Ascending aorta (tissue), 2 donors: ENCODE data around the gene IDS. TPM values are rescaled to one million over a fixed set of nuclear protein-coding genes. Genes with fewer than 3 reads are reported as not detected.

Source experiments
- DNase-seq, 2 donors: peaks; one replicate each; pipeline ENCODE4 v3.0.0-alpha.2; 2019; ENCODE audit warnings: low spot score in 2 of 2
- H3K27ac ChIP-seq, 2 donors: fragments of 200-600 bp; sonication (generic); one replicate each; pipeline ENCODE4 v1.5.1; 2016 to 2017; ENCODE audit warnings: mild to moderate bottlenecking in 1 of 2
- H3K27me3 ChIP-seq: fragments of 200-600 bp; sonication (generic); one replicate; pipeline ENCODE4 v1.5.1; 2017
- H3K36me3 ChIP-seq, 2 donors: fragments of 200-600 bp; sonication (generic); one replicate each; pipeline ENCODE4 v1.5.1; 2016
- H3K4me1 ChIP-seq, 2 donors: fragments of 200-600 bp; sonication (generic); one replicate each; pipeline ENCODE4 v1.5.1; 2016 to 2017; ENCODE audit warnings: mild to moderate bottlenecking in 1 of 2
- H3K4me3 ChIP-seq, 2 donors: fragments of 200-600 bp; sonication (generic); one replicate each; pipeline ENCODE4 v1.5.1; 2016 to 2017; ENCODE audit warnings: mild to moderate bottlenecking in 1 of 2
- H3K9me3 ChIP-seq, 2 donors: fragments of 200-600 bp; sonication (generic); one replicate each; pipeline ENCODE4 v1.5.1; 2016
- CTCF ChIP-seq, 3 experiments: fragments of 200-600 bp in 2 of 3; fragments of 450-650 bp in 1 of 3; sonication (generic) in 2 of 3; IDR thresholded peaks; one replicate each; pipeline ENCODE4 v1.5.1; 2016 to 2019; ENCODE audit warnings: antibody characterized with exemption in 3 of 3, mild to moderate bottlenecking in 1 of 3, moderate library complexity in 1 of 3
- intact Hi-C: fragments of 100-400 bp; cut with DNase I; formaldehyde crosslinking; loops from one replicate; pipeline ENCODE4 v1.15.1; 2023
- total RNA-seq: library from RNA; depleted of rRNA; stranded (reverse); fragments of >200 nt; gene quantifications from one replicate; pipeline ENCODE4 v1.1.0, GENCODE V29; 2016

Gene IDS
- total RNA-seq, 1 donor from 2014 or later: 82.7 TPM

DNA sequence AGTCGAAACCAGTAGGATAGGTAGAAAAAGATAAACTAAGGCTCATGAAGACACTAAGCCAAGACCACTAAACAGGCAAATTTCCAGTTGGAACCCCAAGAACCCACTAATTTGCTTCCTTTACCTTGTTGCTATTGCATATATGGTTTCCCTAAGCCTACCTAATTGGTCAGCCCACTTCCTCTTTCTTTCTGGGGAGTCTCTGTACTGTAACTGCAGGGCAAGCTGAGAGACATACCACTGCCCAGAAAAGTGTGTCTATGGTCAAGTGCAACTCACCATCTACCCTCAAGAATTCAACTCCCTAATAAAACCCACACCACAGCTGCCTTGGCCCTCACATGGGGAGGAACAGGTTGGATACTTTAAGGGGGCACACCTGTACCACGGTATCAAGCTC is 28.6 kb downstream of the IDS start:
- no peak for DNase-seq
- Histone ChIP-seq H3K4me3 (no peak overlapping the region), H3K9me3 (no peaks in the 10 kb centered on the region), H3K4me1 (no peaks in the 10 kb centered on the region), H3K36me3 (peaks cover 6 to 17% of the 10 kb centered on the region in 2 donors), H3K27ac (no peak overlapping the region), H3K27me3 (no peaks in the 10 kb centered on the region)
- intact Hi-C loops: no loop called here
- TF ChIP-seq CTCF (IDR thresholded peaks at IDR 0.05): no peak

DNA sequence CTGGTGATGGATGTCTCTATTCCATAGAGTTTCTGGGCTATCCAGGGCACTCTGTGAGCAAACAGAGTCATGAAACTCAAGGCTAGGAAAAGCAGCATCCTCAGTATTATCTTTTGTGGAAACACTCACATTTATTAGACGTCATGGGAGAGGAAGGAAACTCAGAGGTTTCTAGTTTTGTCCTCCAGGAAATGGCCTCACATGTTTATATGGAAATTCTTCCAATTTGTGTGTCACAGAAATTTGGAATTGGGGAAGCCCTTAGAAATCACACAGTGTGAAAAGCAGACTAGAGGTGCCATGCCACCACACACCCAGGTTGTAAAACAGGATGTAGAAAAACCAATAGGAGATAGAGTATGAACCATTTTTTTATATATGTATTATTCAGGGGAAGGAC is 31.1 kb downstream of the IDS start:
- no peaks in the 10 kb centered on the region for H3K36me3 ChIP-seq
- no peak for TF ChIP-seq CTCF (IDR thresholded peaks at IDR 0.05)
- H3K27ac ChIP-seq: no peak overlapping the region
- no peak for DNase-seq
- H3K9me3 ChIP-seq: no peaks in the 10 kb centered on the region
- H3K27me3 ChIP-seq: no peaks in the 10 kb centered on the region
- intact Hi-C loops: no loop called here
- no peak overlapping the region for H3K4me3 ChIP-seq
- H3K4me1 ChIP-seq: no peaks in the 10 kb centered on the region

DNA sequence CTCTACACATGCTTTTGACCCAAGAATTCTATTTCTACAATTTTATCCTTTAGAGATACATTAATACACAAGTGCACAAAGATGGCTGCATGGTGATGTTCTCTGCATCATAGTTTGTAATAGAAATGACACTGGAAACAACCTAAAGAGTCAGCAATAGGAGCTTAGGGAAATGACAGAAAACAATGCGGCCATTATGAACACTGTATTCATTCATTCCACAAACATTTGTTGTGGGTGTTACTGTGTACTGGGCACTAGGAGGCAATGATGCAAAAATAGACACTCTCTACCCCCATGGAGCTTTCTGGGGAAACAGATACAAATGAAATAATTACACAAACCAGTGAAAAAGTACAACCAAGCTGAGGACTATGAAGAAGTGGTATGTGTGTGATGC is 32.0 kb downstream of the IDS start:
- no peak for TF ChIP-seq CTCF (IDR thresholded peaks at IDR 0.05)
- DNase-seq: no peak
- H3K4me1 ChIP-seq: no peaks in the 10 kb centered on the region
- H3K27ac ChIP-seq: no peak overlapping the region
- intact Hi-C loops: no loop called here
- no peaks in the 10 kb centered on the region for H3K27me3 ChIP-seq
- no peak overlapping the region for H3K4me3 ChIP-seq
- no peaks in the 10 kb centered on the region for H3K36me3 ChIP-seq
- H3K9me3 ChIP-seq: no peaks in the 10 kb centered on the region

DNA sequence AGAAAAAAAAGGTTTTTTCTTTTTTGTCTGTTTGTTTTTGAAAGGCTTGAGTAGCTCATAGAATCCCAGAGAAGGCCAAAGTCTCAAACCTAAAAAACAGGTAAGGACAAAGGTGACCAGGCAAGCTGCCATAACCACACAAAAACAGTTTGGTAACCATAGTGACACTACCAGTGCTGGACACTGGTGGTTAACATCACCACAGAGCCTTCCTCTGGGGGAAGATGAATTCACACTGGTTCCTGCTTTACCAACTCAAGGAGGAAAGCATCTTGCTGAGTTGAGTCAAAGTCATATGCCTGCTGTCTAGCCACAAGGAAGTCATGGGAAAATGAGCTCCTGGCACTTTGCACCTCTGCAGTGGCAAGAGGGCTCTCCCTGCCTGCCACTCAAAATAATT is 32.5 kb downstream of the IDS start:
- no peaks in the 10 kb centered on the region for H3K4me1 ChIP-seq
- TF ChIP-seq CTCF (IDR thresholded peaks at IDR 0.05): no peak
- H3K9me3 ChIP-seq: no peaks in the 10 kb centered on the region
- H3K27ac ChIP-seq: no peak overlapping the region
- intact Hi-C loops: no loop called here
- H3K27me3 ChIP-seq: no peaks in the 10 kb centered on the region
- H3K36me3 ChIP-seq: no peaks in the 10 kb centered on the region
- DNase-seq: no peak
- H3K4me3 ChIP-seq: no peak overlapping the region

- H3K27me3 ChIP-seq: no peaks in the 10 kb centered on the region
- intact Hi-C loops: loop anchor here (2.0 kb wide), 1 partner anchor 1423 kb away; no protein-coding TSS in a partner anchor
- TF ChIP-seq CTCF (IDR thresholded peaks at IDR 0.05): no peak
- H3K36me3 ChIP-seq: no peaks in the 10 kb centered on the region
- no peaks in the 10 kb centered on the region for H3K4me1 ChIP-seq
- DNase-seq: no peak
- no peak overlapping the region for H3K27ac ChIP-seq
- H3K4me3 ChIP-seq: no peak overlapping the region
- H3K9me3 ChIP-seq: no peaks in the 10 kb centered on the region
Observed at GRCh38 chrX:149471397-149471796, 33.7 kb downstream of the IDS start.

DNA sequence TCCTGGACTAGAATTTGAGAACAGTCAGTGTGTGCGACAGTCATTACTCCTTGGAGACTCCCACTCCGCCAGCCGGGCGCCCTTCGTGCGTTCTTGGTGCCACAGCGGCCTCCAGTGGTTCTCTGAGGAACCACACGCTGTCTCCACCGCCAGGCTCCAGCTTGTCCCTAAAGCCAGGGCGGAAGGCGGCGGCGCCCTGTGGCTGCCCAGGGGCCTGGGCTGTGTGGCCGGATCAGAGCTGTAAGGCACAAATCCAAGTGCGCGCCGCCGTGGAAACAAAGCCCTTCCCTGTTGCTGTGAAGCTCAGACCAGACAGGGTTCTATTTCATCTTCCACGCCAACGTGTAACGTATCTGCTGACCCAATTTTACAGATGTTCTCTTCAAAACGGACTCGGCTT is 34.2 kb downstream of the IDS start:
- H3K27me3 ChIP-seq: no peaks in the 10 kb centered on the region
- H3K9me3 ChIP-seq: no peaks in the 10 kb centered on the region
- no peaks in the 10 kb centered on the region for H3K4me1 ChIP-seq
- no peak overlapping the region for H3K27ac ChIP-seq
- intact Hi-C loops: loop anchor here (2.0 kb wide), 1 partner anchor 1422 kb away; no protein-coding TSS in a partner anchor
- peak; percentile 77 to 87 (median 86) for TF ChIP-seq CTCF (IDR thresholded peaks at IDR 0.05)
- DNase-seq: peak in 1 of 2 donors; percentile 81
- no peaks in the 10 kb centered on the region for H3K36me3 ChIP-seq
- no peak overlapping the region for H3K4me3 ChIP-seq
